NCI-H524 treated with DMSO at 0.1 percent for 48 hours (cell line): ENCODE measurements around the gene FIGN.

ENCODE experiments used
- DNase-seq: peaks from one replicate; lab custom pipeline; 2025; lab: John Stamatoyannopoulos, UW

The FIGN gene

GRCh38 chr2:163735685-163736432 is at the start of gene FIGN:
Gene FIGN (minus strand): TSS chr2:163736008. CDS start chr2:163734927, 1,081 bp downstream.
- DNase-seq: peak; percentile 59

GRCh38 chr2:163785162-163785561 is 49.4 kb upstream of the FIGN start:
- no peak for DNase-seq

- DNase-seq: no peak
These were observed 44.3 kb upstream of the FIGN start for GRCh38 chr2:163779970-163780597.

- DNase-seq: no peak
These were observed 42.4 kb upstream of the FIGN start for GRCh38 chr2:163778045-163778781.

- DNase-seq: no peak
These were observed 39.5 kb upstream of the FIGN start for GRCh38 chr2:163775304-163775703.

GRCh38 chr2:163774862-163775261 is 39.1 kb upstream of the FIGN start:
- DNase-seq: no peak

GRCh38 chr2:163773276-163773675 is 37.5 kb upstream of the FIGN start:
- DNase-seq: no peak

GRCh38 chr2:163771596-163771995 is 35.8 kb upstream of the FIGN start:
- DNase-seq: no peak

- DNase-seq: no peak
These were observed 33.3 kb upstream of the FIGN start for GRCh38 chr2:163768881-163769695.

- DNase-seq: no peak
These were observed 31.3 kb upstream of the FIGN start for GRCh38 chr2:163767097-163767496.

- no peak for DNase-seq
These were observed 28.8 kb upstream of the FIGN start for GRCh38 chr2:163764566-163764965.

GRCh38 chr2:163759013-163759412 is 23.2 kb upstream of the FIGN start:
- DNase-seq: no peak

- DNase-seq: no peak
These were observed 22.0 kb upstream of the FIGN start for GRCh38 chr2:163757814-163758213.

- DNase-seq: no peak
These were observed 20.8 kb upstream of the FIGN start for GRCh38 chr2:163756588-163756987.

GRCh38 chr2:163755366-163755765 is 19.6 kb upstream of the FIGN start:
- DNase-seq: no peak

GRCh38 chr2:163753726-163754125 is 17.9 kb upstream of the FIGN start:
- no peak for DNase-seq

GRCh38 chr2:163752267-163752666 is 16.5 kb upstream of the FIGN start:
- DNase-seq: peak; percentile 42

GRCh38 chr2:163751696-163752095 is 15.9 kb upstream of the FIGN start:
- DNase-seq: no peak

GRCh38 chr2:163748420-163748819 is 12.6 kb upstream of the FIGN start:
- DNase-seq: no peak

GRCh38 chr2:163741435-163741834 is 5.6 kb upstream of the FIGN start:
- no peak for DNase-seq

- DNase-seq: no peak
These were observed 1.8 kb upstream of the FIGN start for GRCh38 chr2:163737563-163737962.

GRCh38 chr2:163737190-163737439 is 1.3 kb upstream of the FIGN start:
- DNase-seq: no peak
